IMR-90 (cell line): Measurements from ENCODE around the gene GPR108. TPM values are rescaled to one million over a fixed set of nuclear protein-coding genes. Genes with fewer than 3 reads are reported as not detected.
"Not testable (repeated sequence)": the region's sequence is repeated elsewhere in the genome, so short reads cannot be mapped to it uniquely, and the experiment has no call there.

ENCODE experiments used
- ATAC-seq: fragments of 200-7000 bp; cut with Tn5 transposase; 2 replicates; pipeline ENCODE4 v1.9.1; 2020; ENCODE audit warnings: low read depth, mild to moderate bottlenecking, moderate library complexity
- BruUV-seq: library from RNA; stranded (reverse); fragments of 400-500 nt; replicated peaks from 2 replicates; lab custom pipeline; 2021; lab: Mats Ljungman, UMichigan
- CTCF ChIA-PET: fragments of 300-600 bp; formaldehyde crosslinking; extraction: SDS; loops from one replicate; lab custom pipeline; 2021; ENCODE audit warnings: antibody characterized with exemption; lab: Yijun Ruan, JAX
- POLR2A ChIA-PET: fragments of 300-600 bp; sonication (Branson Sonifier 250); formaldehyde crosslinking; loops from one replicate; lab custom pipeline; 2022; ENCODE audit warnings: antibody characterized with exemption; ENCODE audit not compliant: unreplicated experiment; lab: Charles Lee
- DNase-seq: peaks from one replicate; pipeline ENCODE4 v3.0.0; 2013
- H2AFZ ChIP-seq: replicated peaks from 2 replicates; pipeline ENCODE3; 2013; ENCODE audit warnings: low read length, mild to moderate bottlenecking; ENCODE audit not compliant: poor library complexity
- H2AK5ac ChIP-seq: 2 replicates; pipeline ENCODE4 v1.6.1; 2013; ENCODE audit warnings: low read depth, low read length, inconsistent platforms
- H2AK9ac ChIP-seq: replicated peaks from 2 replicates; pipeline ENCODE3; 2013; ENCODE audit warnings: mild to moderate bottlenecking, low read depth, low read length, moderate library complexity; ENCODE audit not compliant: poor library complexity
- H2BK120ac ChIP-seq: 2 replicates; pipeline ENCODE4 v1.6.1; 2013; ENCODE audit warnings: low read depth, low read length, inconsistent platforms
- H2BK15ac ChIP-seq: 3 replicates; pipeline ENCODE4 v1.6.1; 2013; ENCODE audit warnings: low read depth, low read length, inconsistent platforms
- H2BK20ac ChIP-seq: 2 replicates; pipeline ENCODE4 v1.6.1; 2013; ENCODE audit warnings: low read depth, mild to moderate bottlenecking, inconsistent platforms, low read length, moderate library complexity
- H2BK5ac ChIP-seq: 2 replicates; pipeline ENCODE4 v1.6.1; 2013; ENCODE audit warnings: mild to moderate bottlenecking, low read depth, low read length, inconsistent platforms; ENCODE audit not compliant: poor library complexity, severe bottlenecking
- H3K14ac ChIP-seq: replicated peaks from 2 replicates; pipeline ENCODE4 v1.6.1; 2013; ENCODE audit warnings: low read depth, low read length, inconsistent platforms
- H3K18ac ChIP-seq: 2 replicates; pipeline ENCODE4 v1.6.1; 2013; ENCODE audit warnings: low read depth, low read length, control low read depth
- H3K23ac ChIP-seq: 2 replicates; pipeline ENCODE4 v1.6.1; 2013; ENCODE audit warnings: low read depth, low read length, inconsistent platforms
- H3K27ac ChIP-seq: 2 replicates; pipeline ENCODE4 v1.5.1; 2013; ENCODE audit warnings: mild to moderate bottlenecking, control low read depth, low read length; ENCODE audit not compliant: insufficient read depth
- H3K27me3 ChIP-seq: 2 replicates; pipeline ENCODE4 v1.6.1; 2013; ENCODE audit warnings: low read length; ENCODE audit not compliant: control insufficient read depth, insufficient read depth
- H3K36me3 ChIP-seq: 2 replicates; pipeline ENCODE4 v1.6.1; 2013; ENCODE audit warnings: low read length, mixed read lengths; ENCODE audit not compliant: control insufficient read depth, insufficient read depth
- H3K4ac ChIP-seq: 2 replicates; pipeline ENCODE4 v1.6.1; 2013; ENCODE audit warnings: low read depth, low read length, inconsistent platforms
- H3K4me1 ChIP-seq: 2 replicates; pipeline ENCODE4 v1.6.1; 2013; ENCODE audit warnings: low read length, mixed read lengths; ENCODE audit not compliant: control insufficient read depth, insufficient read depth
- H3K4me2 ChIP-seq: 2 replicates; pipeline ENCODE4 v1.6.1; 2013; ENCODE audit warnings: low read depth, mild to moderate bottlenecking, control low read depth, low read length, moderate library complexity
- H3K4me3 ChIP-seq: 2 replicates; pipeline ENCODE4 v1.5.1; 2013; ENCODE audit warnings: low read depth, mild to moderate bottlenecking, control low read depth, low read length, moderate library complexity; ENCODE audit not compliant: insufficient read depth
- H3K56ac ChIP-seq: 2 replicates; pipeline ENCODE4 v1.6.1; 2013; ENCODE audit warnings: low read length, inconsistent platforms; ENCODE audit not compliant: insufficient read depth; ENCODE audit errors: extremely low read depth
- H3K79me1 ChIP-seq, 2 experiments: 2 replicates each; pipeline ENCODE4 v1.6.1; 2013; ENCODE audit warnings: low read length in 2 of 2, inconsistent platforms in 1 of 2, low read depth in 1 of 2
- H3K9ac ChIP-seq: 2 replicates; pipeline ENCODE4 v1.6.1; 2013; ENCODE audit warnings: low read depth, low read length, control low read depth
- H3K9me1 ChIP-seq: 2 replicates; pipeline ENCODE4 v1.6.1; 2013; ENCODE audit warnings: low read length, inconsistent platforms; ENCODE audit not compliant: insufficient read depth
- H3K9me3 ChIP-seq: 2 replicates; pipeline ENCODE4 v1.6.1; 2013; ENCODE audit warnings: low read length; ENCODE audit not compliant: control insufficient read depth, insufficient read depth
- H4K20me1 ChIP-seq: 2 replicates; pipeline ENCODE4 v1.6.1; 2013; ENCODE audit warnings: low read length, inconsistent platforms; ENCODE audit not compliant: insufficient read depth
- H4K5ac ChIP-seq: 2 replicates; pipeline ENCODE4 v1.6.1; 2013; ENCODE audit warnings: mild to moderate bottlenecking, low read depth, low read length, control low read depth
- H4K8ac ChIP-seq, 2 experiments: 2 replicates each; pipeline ENCODE4 v1.6.1; 2013; ENCODE audit warnings: low read depth in 2 of 2, low read length in 2 of 2, control low read depth in 1 of 2, inconsistent platforms in 1 of 2
- H4K91ac ChIP-seq: 2 replicates; pipeline ENCODE4 v1.6.1; 2013; ENCODE audit warnings: low read depth, low read length, inconsistent platforms; ENCODE audit not compliant: insufficient read depth
- CTCF ChIP-seq: conservative IDR thresholded peaks from 2 replicates; pipeline ENCODE4 v1.5.1; 2012; ENCODE audit warnings: mild to moderate bottlenecking, low read depth, low read length, improper control_type of control experiment
- MAZ ChIP-seq: IDR thresholded peaks from 2 replicates; pipeline ENCODE4 v1.6.1; 2012; ENCODE audit warnings: low read depth, mild to moderate bottlenecking, low read length, improper control_type of control experiment, moderate library complexity, borderline replicate concordance
- MXI1 ChIP-seq: IDR thresholded peaks from 2 replicates; pipeline ENCODE4 v1.6.1; 2012; ENCODE audit warnings: low read depth, mild to moderate bottlenecking, low read length, moderate library complexity, borderline replicate concordance
- WGBS, 2 experiments: methylation state at CpG; one replicate each; pipeline versions ENCODE4 v1.1.5 to v1.1.7; 2013; ENCODE audit warnings: missing lambda C conversion rate in 2 of 2; ENCODE audit not compliant: insufficient read length in 1 of 2; ENCODE audit errors: extremely low coverage in 2 of 2; 5-methylcytosine and 5-hydroxymethylcytosine counted together
- dilution Hi-C: fragments of 300-500 bp; cut with HindIII; formaldehyde crosslinking; loops from one replicate; pipeline ENCODE4 v1.14.3; 2018; ENCODE audit warnings: low sequenced_read_pairs; ENCODE audit not compliant: unreplicated experiment
- in situ Hi-C: fragments of 300-500 bp; cut with MboI; formaldehyde crosslinking; loops from 3 replicates; pipeline ENCODE4 v1.14.3; 2019; ENCODE audit warnings: low sequenced_read_pairs, inconsistent platforms, mixed read lengths
- intact Hi-C: fragments of 100-400 bp; cut with micrococcal nuclease; formaldehyde crosslinking; loops from 2 replicates; pipeline ENCODE4 v1.10.0; 2022
- polyA plus RNA-seq, 3 experiments: library from polyadenylated mRNA; depleted of rRNA; stranded (reverse); fragments of >200 nt; gene quantifications; 2 replicates each; pipeline ENCODE4 v1.2.3, GENCODE V29; 2012; ENCODE audit warnings: low replicate concordance in 1 of 3
- total RNA-seq: library from RNA; depleted of rRNA; stranded (reverse); fragments of >200 nt; gene quantifications from 2 replicates; pipeline ENCODE4 v1.2.3, GENCODE V29; 2012

The GPR108 gene
- total and polyA plus RNA-seq, 2 of the 4 experiments (the other 2 are of a cell fraction) = 28.0 to 38.9 TPM

DNA sequence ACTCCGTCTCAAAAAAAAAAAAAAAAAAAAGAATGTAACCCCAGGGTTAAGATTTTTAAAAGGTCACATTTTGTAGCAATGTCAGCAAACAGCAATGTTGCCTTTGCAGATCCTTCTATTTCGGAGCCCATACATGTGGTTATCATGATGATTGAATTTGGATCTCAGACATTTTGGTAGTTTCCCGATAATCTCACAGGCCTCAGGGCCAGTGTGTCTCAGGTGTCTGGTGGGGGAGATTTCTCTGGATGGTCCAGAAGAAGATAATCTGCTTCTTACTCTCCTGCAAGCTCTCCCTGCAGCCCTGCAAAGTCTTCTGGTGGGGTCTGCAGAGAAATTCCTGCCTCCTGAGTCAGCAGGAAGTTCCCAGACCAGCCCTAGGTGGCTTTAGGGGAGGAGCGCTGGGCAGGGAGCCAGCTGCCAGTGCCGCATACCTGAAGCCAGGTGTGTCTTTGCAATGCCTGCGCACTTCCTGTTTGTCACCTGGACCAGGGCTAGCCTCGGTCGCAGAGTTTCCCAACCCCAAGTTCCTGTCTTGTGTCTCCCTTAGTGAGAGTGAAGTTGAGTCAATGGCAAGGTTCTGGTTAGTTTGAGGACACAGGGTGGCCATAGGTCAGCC lies 28.5 kb upstream of the GPR108 start:
- no peak overlapping the region for H2BK15ac ChIP-seq
- no peaks in the 10 kb centered on the region; the same call in 1 of the 2 replicates for H3K27me3 ChIP-seq
- no peak overlapping the region for H2BK5ac ChIP-seq
- H2AK5ac ChIP-seq = no peak overlapping the region
- DNase-seq (no peak), ATAC-seq (no peak)
- H3K4ac ChIP-seq = no peak overlapping the region
- H3K56ac ChIP-seq = no peak overlapping the region
- in situ Hi-C loops (no loop called here), intact Hi-C loops (no loop called here), dilution Hi-C loops (no loop called here)
- no peak overlapping the region for H3K14ac ChIP-seq
- H3K79me1 ChIP-seq = no peaks in the 10 kb centered on the region
- no peak overlapping the region for H2AFZ ChIP-seq
- no peak overlapping the region for H2BK120ac ChIP-seq
- no peak overlapping the region for H3K4me3 ChIP-seq
- no peak overlapping the region for H3K4me2 ChIP-seq
- H4K91ac ChIP-seq = no peak overlapping the region
- no TSS peak for BruUV-seq
- H3K23ac ChIP-seq = no peak overlapping the region
- no peak overlapping the region for H3K9ac ChIP-seq
- H3K36me3 ChIP-seq = no peaks in the 10 kb centered on the region
- no peak overlapping the region for H4K5ac ChIP-seq
- WGBS, 2 experiments = no CpG with 5 or more reads among the region's 8 CpGs
- H3K27ac ChIP-seq = no peak overlapping the region
- TF ChIP-seq MAZ = no peak
- no peak for TF ChIP-seq CTCF
- no peak for TF ChIP-seq MXI1
- ChIA-PET POLR2A (no interaction called here), CTCF (no interaction called here)
- H4K20me1 ChIP-seq = no peaks in the 10 kb centered on the region
- no peak overlapping the region for H4K8ac ChIP-seq
- H3K18ac ChIP-seq = no peak overlapping the region
- no peaks in the 10 kb centered on the region for H3K4me1 ChIP-seq
- H2AK9ac ChIP-seq = no peak overlapping the region
- H3K9me1 ChIP-seq = 0 out of 2 replicates have a peak, but pooled peaks cover 5% of the 10 kb centered on the region
- H3K9me3 ChIP-seq = no peaks in the 10 kb centered on the region
- H2BK20ac ChIP-seq = no peak overlapping the region

DNA sequence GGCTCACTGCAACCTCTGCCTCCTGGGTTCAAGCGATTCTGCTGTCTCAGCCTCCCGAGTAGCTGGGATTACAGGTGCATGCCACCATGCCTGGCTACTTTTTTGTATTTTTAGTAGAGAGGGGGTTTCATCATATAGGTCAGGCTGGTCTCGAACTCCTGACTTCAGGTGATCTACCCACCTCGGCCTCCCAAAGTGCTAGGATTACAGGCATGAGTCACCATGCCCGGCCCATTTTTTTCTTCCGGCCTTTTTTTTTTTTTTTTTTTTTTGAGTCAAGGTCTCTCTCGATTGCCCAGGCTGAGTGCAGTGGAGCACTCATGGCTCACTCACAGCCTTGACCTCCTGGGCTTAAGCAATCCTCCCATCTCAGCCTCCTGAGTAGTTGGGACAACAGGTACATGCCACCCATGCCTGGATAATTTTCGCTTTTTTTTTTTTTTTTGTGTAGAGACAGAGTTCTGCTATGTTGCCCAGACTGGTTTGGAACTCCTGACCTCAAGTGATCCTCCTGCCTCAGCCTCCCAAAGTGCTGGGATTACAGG lies 24.9 kb upstream of the GPR108 start:
- dilution Hi-C loops, CTCF ChIA-PET, H3K9ac ChIP-seq: not testable (repeated sequence)

More for the DNA sequence above, 24.9 kb upstream of the GPR108 start:
- H2AK5ac ChIP-seq, BruUV-seq, H2AK9ac ChIP-seq, H3K4me2 ChIP-seq, H2BK120ac ChIP-seq, H2BK5ac ChIP-seq, H3K9me1 ChIP-seq, in situ Hi-C loops, H3K27me3 ChIP-seq, H4K8ac ChIP-seq, H3K36me3 ChIP-seq, H4K20me1 ChIP-seq, POLR2A ChIA-PET, H3K4me1 ChIP-seq, H4K5ac ChIP-seq, H2BK15ac ChIP-seq, DNase-seq, H3K4ac ChIP-seq, H2BK20ac ChIP-seq, intact Hi-C loops, H3K79me1 ChIP-seq, ATAC-seq, H3K9me3 ChIP-seq, H3K56ac ChIP-seq, H2AFZ ChIP-seq, H3K4me3 ChIP-seq, H4K91ac ChIP-seq, H3K27ac ChIP-seq, H3K23ac ChIP-seq, H3K14ac ChIP-seq, H3K18ac ChIP-seq: not testable (repeated sequence)
- no CpG with 5 or more reads among the region's 8 CpGs for WGBS, 2 experiments
